SU-DHL-6 (cell line): ENCODE measurements around the gene GPR148.

Experiments
- CTCF ChIP-seq: fragments of 200-600 bp; sonication (generic); IDR thresholded peaks from one replicate; pipeline ENCODE4 v1.5.1; 2017; ENCODE audit warnings: antibody characterized with exemption, mild to moderate bottlenecking, low read length, moderate library complexity; ENCODE audit not compliant: insufficient read depth, poor library complexity, severe bottlenecking
- EZH2phosphoT487 ChIP-seq: fragments of 200-600 bp; sonication (generic), shearing (Covaris generic); conservative IDR thresholded peaks from 2 replicates; pipeline ENCODE4 v1.6.1; 2018; ENCODE audit warnings: mild to moderate bottlenecking, antibody characterized with exemption, low read length, moderate library complexity, mixed read lengths

GRCh38 chr2:130727286-130727924 lies 1.5 kb upstream of the GPR148 start:
- no peak for TF ChIP-seq CTCF
- TF ChIP-seq EZH2phosphoT487, result no peak
